DMS53 (cell line): ENCODE measurements around the gene GSTT2B.
"Not testable (repeated sequence)": the region's sequence is repeated elsewhere in the genome, so short reads cannot be mapped to it uniquely, and the experiment has no call there.

Source experiments
- DNase-seq: peaks from one replicate; lab custom pipeline; 2025; lab: John Stamatoyannopoulos, UW

The GSTT2B gene

DNA sequence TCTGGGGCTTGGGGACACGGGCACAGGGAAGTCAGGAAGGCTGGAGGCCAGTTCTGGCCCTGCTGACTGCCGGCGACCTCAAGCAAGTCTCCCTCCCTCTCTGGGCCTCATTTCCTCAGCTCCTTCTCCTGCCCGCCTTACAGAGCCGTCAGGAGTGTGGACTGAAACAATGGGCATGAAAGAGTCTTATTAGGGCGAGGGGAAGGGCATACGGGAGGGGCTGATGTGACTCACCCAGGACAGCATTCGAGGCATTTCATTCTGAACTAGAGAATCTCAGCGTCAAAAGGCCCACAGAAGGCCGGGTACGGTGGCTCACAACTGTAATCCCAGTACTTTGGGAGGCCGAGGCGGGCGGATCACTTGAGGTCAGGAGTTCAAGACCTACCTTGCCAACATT is 20.8 kb downstream of the GSTT2B start:
- not testable (repeated sequence) for DNase-seq

DNA sequence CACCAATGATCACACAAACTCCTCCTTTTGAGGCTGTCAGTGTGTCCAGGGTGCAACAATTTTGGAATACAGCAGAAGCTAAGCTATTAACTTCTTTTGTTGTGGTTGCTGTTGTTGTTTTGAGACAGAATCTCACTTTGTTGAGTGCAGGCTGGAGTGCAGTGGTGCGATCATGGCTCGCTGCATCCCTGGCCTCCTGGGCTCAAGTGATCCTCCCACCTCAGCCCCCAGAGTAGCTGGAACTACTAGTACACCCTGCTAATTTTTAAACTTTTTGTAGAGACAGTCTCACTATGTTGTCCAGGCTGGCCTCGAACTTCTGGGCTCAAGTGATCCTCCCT is 22.0 kb downstream of the GSTT2B start:
- no peak for DNase-seq

DNA sequence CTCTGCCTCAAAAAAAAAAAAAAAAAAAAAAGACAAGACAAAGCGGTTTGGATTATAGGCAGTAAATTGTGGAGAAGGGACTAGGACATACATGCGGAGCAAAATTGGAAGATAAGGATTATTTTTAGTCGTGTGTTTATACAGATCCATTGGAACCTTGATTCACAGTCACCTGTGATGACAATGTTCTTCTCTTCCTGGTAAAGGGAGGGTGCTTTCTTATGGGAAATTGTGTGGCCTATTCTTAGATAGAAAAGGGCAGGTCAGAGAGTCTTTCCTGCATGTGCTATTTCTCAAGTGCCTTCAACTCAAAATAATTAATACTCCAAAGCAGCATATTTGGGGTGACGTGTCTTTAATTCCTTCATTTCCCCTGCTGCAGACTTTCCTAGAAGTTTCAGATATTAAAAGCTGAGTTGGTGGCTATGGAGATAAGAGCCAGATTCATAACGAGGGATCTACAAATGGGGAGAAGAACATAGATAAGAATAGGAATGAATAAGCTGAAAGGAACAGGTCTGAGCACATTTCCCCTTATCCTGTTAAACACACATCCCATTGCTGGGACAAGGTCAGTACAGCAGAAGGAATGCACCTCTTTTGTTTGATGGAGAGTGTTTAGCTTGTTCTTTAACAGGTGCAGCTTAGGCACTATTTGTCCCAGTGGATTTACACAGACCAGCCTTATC is 22.5 kb downstream of the GSTT2B start:
- DNase-seq, result peak; percentile 22

DNA sequence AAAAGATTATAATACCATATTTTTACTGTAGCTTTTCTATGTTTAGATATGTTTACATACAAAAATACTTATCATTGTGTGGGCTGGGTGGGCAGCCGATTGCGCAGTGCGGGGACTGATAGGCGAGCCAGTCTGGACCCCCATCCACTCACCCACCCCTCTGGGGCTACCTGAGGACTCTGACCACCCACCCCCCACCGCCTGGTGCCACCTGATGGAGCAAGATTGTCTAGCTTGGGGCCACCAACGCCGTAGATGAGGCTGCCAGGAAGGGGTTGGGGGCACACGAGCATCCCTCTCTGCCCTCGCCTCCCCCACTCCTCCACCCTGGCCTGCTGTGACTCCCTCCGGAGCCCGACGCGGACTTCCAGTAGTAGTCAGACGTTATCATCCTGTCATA is 34.4 kb downstream of the GSTT2B start:
- no peak for DNase-seq

DNA sequence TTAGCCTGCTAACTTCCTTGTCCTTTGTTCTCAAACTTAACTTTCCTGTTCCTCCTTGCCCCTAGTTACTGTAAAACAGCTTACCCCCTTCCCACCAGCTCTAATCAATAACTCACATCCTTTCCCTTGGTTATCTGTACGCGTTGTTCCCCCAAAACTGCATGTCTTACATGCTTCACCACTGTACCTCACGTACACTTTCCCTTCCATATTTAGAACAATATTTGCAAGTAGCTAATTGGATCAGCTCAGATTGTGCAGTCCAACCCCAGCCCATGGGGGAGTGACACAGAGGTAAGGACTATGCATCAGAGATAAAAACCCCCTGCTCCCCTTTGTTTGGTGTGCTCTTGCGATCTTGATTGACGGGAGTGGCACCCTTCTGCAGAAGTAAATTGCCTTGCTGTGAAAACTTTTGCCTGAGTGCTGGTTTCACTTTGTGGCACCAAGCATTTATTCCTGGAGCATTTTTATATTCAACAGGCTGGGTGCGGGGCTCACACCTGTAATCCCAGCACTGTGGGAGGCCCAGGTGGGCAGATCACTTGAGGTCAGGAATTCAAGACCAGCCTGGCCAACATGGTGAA is 35.9 kb downstream of the GSTT2B start:
- no peak for DNase-seq

DNA sequence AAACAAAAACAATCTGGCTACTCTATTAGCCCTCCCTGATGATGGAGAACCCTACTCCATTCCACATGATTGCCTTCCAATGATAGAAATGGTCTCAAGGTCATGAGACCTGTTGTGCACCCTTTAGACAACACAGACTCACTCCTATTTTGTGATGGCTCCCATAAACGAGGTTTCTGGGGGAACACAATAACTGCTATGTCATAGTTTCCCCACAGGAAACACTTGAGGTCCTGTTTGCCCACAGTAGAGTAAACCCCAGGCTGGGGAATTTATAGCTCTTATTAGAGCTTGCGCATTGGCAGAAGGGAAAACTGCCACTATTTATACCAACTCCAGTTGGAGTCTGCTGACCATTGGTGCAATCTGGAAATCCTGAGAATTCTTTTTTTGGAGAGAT is 38.1 kb downstream of the GSTT2B start:
- DNase-seq, result no peak

DNA sequence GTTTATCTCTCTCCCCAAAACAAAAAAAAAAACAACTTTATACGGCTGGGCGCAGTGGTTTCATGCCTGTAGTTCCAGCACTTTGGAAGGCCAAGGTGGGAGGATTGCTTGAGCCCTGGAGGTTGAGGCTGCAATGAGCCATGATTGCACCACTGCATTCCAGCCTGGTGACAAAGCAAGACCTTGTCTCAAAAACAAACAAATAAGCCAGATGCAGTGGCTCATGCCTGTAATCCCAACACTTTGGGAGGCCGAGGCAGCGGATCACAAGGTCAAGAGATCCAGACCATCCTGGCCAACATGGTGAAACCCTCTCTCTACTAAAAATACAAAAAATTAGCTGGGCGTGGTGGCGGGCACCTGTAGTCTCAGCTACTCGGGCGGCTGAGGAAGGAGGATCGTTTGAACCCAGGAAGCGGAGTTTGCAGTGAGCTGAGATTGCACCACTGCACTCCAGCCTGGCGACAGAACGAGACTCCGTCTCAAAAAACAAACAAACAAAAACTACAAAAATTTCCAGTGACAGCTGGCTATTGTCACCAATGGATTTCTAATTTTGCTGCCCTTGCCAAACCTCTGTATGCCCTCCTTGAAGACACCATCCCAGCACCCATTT is 39.3 kb downstream of the GSTT2B start:
- DNase-seq, result not testable (repeated sequence)

DNA sequence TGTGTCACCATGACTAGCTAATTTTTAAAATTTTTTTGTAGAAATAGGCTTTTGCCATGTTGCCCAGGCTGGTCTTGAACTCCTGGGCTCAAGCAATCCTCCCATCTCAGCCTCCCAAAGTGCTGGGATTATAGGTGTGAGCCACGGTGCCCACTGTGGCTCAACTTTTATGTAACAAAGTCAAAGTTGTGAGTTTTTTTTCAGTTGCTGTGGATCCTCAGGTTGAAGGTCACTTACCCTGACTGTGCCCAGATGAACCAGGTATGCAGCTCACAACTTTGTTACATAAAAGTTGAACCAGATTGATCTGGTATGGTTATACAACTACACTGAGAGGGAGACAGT is 40.8 kb downstream of the GSTT2B start:
- DNase-seq, result not testable (repeated sequence)

DNA sequence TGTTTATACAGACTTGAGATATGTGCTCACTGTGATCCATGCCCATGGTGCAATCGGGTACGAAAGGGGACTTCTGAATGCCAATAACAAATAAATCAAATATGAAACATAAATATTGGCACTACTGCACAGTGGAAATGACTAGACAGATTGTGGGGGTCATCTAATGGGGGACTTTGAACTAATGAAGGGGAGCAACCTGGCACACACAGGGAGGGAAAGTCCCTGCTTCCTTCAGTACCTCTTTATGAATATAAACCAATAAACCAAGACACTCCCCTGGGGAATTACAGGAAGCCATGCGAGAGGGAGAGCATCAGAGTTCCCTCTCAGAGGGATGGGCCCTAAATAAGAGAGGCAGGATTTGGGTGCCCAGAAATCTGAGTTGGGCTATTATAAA is 45.7 kb downstream of the GSTT2B start:
- no peak for DNase-seq

DNA sequence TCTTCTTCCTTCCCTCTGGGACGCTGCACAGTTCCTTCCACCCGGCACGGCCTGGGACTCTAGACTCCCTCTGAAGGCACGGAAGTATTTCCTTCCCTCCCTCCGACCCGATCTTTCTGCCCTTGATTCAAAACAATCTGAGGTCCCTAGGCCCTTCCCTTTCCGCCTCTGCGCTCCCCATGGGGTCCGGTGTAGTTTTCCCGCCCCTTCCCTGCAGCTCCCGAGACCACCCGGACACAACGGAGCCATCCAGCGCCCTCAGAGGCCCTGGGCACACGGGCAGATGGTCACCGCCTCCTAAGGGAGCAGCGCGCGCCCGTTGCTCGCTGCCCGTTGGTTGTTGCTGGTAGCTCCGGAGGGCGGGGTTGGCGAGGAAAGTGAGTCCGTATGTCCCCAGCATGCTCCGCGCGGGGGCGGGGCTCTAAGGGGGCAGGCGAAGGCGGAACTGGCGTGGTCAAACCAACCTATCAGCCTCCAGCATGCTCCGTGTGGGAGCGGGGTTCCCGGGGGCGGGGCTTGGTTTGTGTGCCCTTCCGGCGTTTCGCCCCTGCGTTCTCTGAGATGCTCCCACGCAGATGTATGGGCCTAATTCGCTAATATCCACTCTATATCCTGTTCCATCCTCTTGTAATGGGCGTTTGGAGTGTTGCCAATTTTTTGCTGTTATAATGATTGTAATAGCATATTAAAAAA is 47.2 kb downstream of the GSTT2B start:
- peak; percentile 96 for DNase-seq

DNA sequence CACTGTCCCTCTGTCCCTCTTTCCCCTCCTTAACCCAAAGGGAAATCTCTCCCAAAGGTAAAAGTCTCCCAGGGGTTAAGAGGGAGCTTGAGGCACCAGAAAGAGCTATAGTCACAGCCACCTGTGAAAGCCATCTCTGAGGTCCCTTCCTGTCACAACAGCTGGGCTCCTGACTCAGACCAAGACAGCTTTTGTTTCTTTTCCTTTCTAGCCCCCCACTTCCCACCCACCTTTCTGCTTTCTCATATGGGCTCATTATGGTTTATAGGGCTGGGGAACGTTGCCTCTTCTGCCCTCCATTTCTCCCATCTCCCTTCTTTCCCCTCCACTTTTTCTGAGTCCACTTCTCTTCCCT is 47.7 kb downstream of the GSTT2B start:
- DNase-seq, result no peak

DNA sequence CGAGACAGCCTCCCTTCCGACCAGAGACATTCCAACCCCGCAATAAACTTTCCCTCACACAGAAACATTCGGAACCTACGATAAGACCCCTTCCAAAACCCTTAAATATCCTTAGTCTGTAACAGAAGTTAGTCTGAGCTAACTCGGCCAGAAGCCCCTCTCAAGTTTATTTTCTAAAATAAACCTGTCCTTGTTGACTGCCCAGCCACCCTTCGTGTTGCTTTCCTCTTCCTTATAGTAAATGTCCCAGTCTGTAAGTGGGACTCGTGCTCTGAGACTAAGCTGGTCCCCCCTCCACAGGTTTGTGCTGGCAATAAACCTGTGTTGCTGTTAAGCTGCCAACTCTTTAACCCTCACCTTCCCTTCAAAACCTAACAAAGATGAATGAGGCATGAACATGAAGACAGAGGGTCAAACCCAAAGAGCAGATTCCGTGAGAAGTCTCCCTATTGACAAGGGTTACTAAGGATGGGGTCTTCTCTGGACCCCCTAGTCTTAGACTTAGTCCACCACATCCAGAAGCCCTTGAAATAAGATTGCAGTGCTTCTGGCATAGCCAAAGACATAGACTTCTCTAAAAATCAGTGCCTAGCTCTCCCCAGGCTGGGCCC is 48.6 kb downstream of the GSTT2B start:
- DNase-seq, result no peak

DNA sequence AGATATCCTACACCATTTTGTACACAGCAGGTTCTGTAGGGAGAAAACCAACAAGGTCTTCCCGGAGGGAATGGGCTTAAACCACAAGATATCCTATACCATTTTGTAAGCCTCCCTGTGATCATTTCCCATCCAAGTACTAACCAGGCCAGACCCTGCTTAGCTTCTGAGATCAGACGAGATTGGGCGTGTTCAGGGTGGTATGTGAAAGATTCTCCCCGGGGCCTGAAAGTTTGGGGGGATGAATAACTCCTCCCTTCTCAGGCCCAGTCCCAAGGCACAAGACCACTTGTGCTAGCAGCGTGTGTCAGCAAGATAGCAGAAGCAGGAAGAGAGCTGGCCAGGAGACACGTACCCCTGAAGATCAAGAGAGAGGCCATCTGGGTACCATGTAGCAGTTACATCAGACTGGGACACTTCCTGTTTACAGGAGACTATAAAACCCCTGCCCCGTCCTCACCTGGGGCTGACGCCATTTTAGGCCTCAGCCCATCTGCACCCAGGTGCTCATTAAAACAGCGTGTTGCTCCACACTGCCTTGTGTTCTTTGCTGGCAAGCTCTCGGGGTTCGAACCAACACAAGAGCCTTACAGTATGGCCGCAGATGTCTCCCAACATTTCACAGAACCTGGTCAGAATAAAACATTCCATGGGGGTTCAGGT is 49.5 kb downstream of the GSTT2B start:
- DNase-seq, result no peak

DNA sequence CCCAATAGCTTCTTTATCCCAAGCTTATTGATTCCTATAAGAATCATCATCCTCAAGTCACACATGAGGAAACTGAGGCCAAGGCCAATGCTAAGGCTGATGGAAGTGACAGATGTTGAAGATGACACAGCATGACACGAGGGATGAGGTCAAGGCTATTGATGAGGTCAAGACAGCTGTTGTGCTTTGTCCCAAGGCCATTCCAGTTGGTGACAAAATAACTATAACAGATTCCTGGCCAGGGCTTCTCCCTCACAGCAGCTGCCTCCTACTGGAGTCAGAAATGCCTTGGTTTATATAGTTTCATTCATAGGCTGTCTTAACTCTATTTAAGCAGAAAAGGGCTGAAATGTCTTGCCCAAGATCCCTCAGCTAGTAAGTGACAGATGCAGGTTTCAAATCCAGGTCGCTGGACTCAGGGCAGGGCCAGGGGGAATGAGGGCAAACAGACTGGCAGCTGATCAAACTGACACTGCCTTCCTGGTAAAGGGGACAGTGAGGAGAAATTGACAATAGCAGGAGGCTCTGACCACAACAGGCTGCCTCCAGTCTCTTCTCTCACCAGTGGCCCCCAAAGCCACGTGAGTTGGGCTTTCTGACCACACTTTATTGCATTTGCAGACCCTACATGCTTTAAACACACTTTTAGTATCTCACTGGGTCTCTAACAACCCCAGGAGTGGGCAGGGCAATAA is 50.4 kb downstream of the GSTT2B start:
- peak; percentile 49 for DNase-seq

DNA sequence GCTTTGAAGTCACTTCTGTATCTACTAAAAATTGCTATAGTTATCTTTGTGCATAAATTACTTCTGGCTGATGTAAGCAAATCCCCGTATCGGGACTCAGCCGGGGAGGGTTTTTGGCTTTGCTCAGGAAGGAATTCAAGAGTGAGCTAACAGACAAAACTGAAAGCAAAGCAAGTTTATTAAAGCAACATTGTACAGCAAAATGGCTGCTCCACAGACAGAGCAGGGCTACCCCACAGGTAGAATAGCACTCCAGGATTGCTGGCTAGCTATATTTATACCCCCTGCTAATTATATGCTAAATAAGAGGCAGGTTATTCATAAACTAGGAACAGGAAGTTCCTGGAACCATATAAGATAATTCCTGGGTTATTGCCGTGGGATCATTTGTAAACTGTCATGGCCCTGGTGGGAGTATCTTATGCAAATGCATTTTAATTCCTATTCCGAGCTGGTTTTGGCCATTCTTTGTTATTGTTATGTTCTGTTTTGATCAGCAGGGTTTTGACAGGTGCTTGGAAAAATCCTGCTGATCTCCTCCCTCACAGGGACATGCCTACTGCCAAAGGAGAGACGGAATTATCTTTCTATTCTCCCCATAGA is 51.6 kb downstream of the GSTT2B start:
- no peak for DNase-seq

DNA sequence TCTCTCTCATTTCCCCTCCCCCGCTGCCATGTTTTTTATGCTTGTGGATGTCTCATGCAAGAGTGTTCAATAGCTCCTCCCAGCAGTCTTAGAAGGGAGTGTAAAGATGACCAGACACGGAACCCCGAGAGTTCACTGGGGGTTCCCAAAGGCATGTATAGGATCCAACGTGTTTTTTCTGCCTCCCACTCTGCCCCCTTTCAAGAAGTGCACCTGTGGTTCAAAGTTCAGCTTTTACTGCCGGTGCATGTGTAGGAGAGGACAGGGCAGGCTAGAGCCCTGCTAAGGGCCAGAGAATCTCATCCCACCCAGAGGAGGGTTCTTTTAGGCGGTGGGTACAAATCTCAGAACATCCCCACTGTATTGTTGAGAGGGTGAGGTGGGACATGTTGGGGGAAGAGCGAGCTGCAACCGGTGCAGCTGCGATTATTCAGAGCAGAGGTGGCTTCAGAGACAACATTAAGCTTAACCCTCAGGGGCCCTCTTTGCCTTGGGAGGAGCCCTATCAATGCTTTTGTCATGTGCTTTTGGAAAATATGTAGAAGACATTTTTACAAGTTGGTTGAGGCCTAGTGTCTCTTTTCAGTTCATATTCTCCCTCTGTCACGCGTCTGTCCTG is 52.3 kb downstream of the GSTT2B start:
- no peak for DNase-seq

DNA sequence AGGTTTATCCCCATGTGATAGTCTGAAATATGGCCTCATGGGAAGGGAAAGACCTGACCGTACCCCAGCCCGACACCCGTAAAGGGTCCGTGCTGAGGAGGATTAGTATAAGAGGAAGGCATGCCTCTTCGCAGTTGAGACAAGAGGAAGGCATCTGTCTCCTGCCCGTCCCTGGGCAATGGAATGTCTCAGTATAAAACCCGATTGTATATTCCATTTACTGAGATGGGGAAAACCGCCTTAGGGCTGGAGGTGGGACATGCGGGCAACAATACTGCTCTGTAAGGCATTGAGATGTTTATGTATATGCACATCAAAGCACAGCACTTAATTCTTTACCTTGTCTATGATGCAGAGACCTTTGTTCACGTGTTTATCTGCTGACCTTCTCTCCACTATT is 53.6 kb downstream of the GSTT2B start:
- DNase-seq, result not testable (repeated sequence)
